SK-N-SH (cell line): ENCODE results near the gene DHRS4L2. TPM values are rescaled to one million over a fixed set of nuclear protein-coding genes. Genes with fewer than 3 reads are reported as not detected.
"Not testable (repeated sequence)": the region's sequence is repeated elsewhere in the genome, so short reads cannot be mapped to it uniquely, and the experiment has no call there.

Experiments
- CTCF ChIA-PET: fragments of 300-600, 350-600 bp; formaldehyde crosslinking; extraction: SDS; loops from one replicate; lab custom pipeline; 2021; lab: Yijun Ruan, JAX
- POLR2A ChIA-PET: fragments of 350-600 bp; sonication (Branson Sonifier 250); formaldehyde crosslinking; extraction: SDS; loops from one replicate; lab custom pipeline; 2020; ENCODE audit warnings: antibody characterized with exemption, inconsistent platforms; lab: Yijun Ruan, JAX
- DNase-seq: peaks from one replicate; pipeline ENCODE4 v3.0.0; 2012
- H2AFZ ChIP-seq: fragments of 200-600 bp; sonication (generic); 2 replicates; pipeline ENCODE4 v1.8.1; 2016; ENCODE audit warnings: antibody characterized with exemption, mild to moderate bottlenecking, low read depth
- H3F3A ChIP-seq: fragments of 200-600 bp; sonication (generic); replicated peaks from 2 replicates; pipeline ENCODE3; 2016; ENCODE audit warnings: antibody characterized with exemption, mild to moderate bottlenecking; ENCODE audit not compliant: insufficient read depth
- H3K27ac ChIP-seq, 2 experiments: fragments of 200-500 bp in 1 of 2; fragments of 200-600 bp in 1 of 2; sonication (Bioruptor generic) in 1 of 2; sonication (generic), shearing (Covaris generic) in 1 of 2; 2 replicates each; pipeline versions ENCODE4 v1.5.1 to v1.6.1; 2014 to 2016; ENCODE audit warnings: low read depth in 2 of 2, inconsistent platforms in 1 of 2, low read length in 1 of 2, mild to moderate bottlenecking in 1 of 2, mixed read lengths in 1 of 2
- H3K27me3 ChIP-seq: fragments of 200-600 bp; sonication (generic), shearing (Covaris generic); 2 replicates; pipeline ENCODE4 v1.6.1; 2016; ENCODE audit warnings: mixed run types; ENCODE audit not compliant: insufficient read depth
- H3K36me3 ChIP-seq, 2 experiments: fragments of 200-500 bp in 1 of 2; fragments of 200-600 bp in 1 of 2; sonication (Bioruptor generic) in 1 of 2; sonication (generic) in 1 of 2; replicated peaks in 1 of 2; 2 replicates each; pipeline versions ENCODE3 to v1.5.1; 2014 to 2016; ENCODE audit warnings: low read length in 1 of 2, mild to moderate bottlenecking in 1 of 2; ENCODE audit not compliant: insufficient read depth in 2 of 2, control insufficient read depth in 1 of 2
- H3K4me1 ChIP-seq, 2 experiments: fragments of 200-500 bp in 1 of 2; fragments of 200-600 bp in 1 of 2; sonication (Bioruptor generic) in 1 of 2; sonication (generic), shearing (Covaris generic) in 1 of 2; 2 replicates each; pipeline versions ENCODE4 v1.5.1 to v1.6.1; 2014 to 2016; ENCODE audit warnings: low read depth in 1 of 2, low read length in 1 of 2, mixed run types in 1 of 2; ENCODE audit not compliant: insufficient read depth in 2 of 2, control insufficient read depth in 1 of 2
- H3K4me2 ChIP-seq: fragments of 200-600 bp; sonication (generic), shearing (Covaris generic); 2 replicates; pipeline ENCODE4 v1.6.1; 2017; ENCODE audit warnings: mixed run types
- H3K4me3 ChIP-seq, 2 experiments: fragments of 200-500 bp in 1 of 2; fragments of 200-600 bp in 1 of 2; sonication (Bioruptor generic) in 1 of 2; sonication (generic), shearing (Covaris generic) in 1 of 2; 2 replicates each; pipeline versions ENCODE4 v1.5.1 to v1.8.1; 2014 to 2016; ENCODE audit warnings: low read depth in 2 of 2, inconsistent platforms in 1 of 2, low read length in 1 of 2, mild to moderate bottlenecking in 1 of 2, mixed read lengths in 1 of 2, moderate library complexity in 1 of 2
- H3K79me2 ChIP-seq: fragments of 200-600 bp; sonication (generic); 2 replicates; pipeline ENCODE4 v1.8.1; 2017; ENCODE audit warnings: mild to moderate bottlenecking; ENCODE audit not compliant: insufficient read depth
- H3K9ac ChIP-seq: fragments of 200-600 bp; sonication (generic); 2 replicates; pipeline ENCODE4 v1.6.1; 2017; ENCODE audit warnings: mixed run types
- H3K9me2 ChIP-seq: fragments of 200-600 bp; sonication (generic); 2 replicates; pipeline ENCODE4 v1.6.1; 2017; ENCODE audit warnings: mixed run types
- H3K9me3 ChIP-seq: fragments of 200-600 bp; sonication (generic); 2 replicates; pipeline ENCODE4 v1.6.1; 2017; ENCODE audit warnings: mixed run types, mild to moderate bottlenecking, moderate library complexity
- H4K20me1 ChIP-seq: fragments of 200-600 bp; sonication (generic); 2 replicates; pipeline ENCODE4 v1.6.1; 2017; ENCODE audit warnings: mild to moderate bottlenecking, mixed run types; ENCODE audit not compliant: insufficient read depth
- GABPA ChIP-seq: IDR thresholded peaks from 2 replicates; pipeline ENCODE4 v1.4.0; 2012; ENCODE audit warnings: low read depth, mild to moderate bottlenecking
- PBX3 ChIP-seq: IDR thresholded peaks from 2 replicates; pipeline ENCODE4; 2012
- POLR2AphosphoS5 ChIP-seq: IDR thresholded peaks from 2 replicates; pipeline ENCODE4 v1.6.1; 2012; ENCODE audit warnings: low read depth, low read length
- RAD21 ChIP-seq: IDR thresholded peaks from 2 replicates; pipeline ENCODE4 v1.6.1; 2012; ENCODE audit warnings: mild to moderate bottlenecking, low read length
- SIN3A ChIP-seq: IDR thresholded peaks from 2 replicates; pipeline ENCODE4 v1.6.1; 2012; ENCODE audit warnings: low read depth, mild to moderate bottlenecking, low read length, moderate library complexity, borderline replicate concordance
- SMC3 ChIP-seq: IDR thresholded peaks from 2 replicates; pipeline ENCODE4 v1.6.1; 2012; ENCODE audit warnings: low read depth, low read length, improper control_type of control experiment
- TCF12 ChIP-seq: IDR thresholded peaks from 2 replicates; pipeline ENCODE4 v1.4.0; 2012
- YY1 ChIP-seq: IDR thresholded peaks from 2 replicates; pipeline ENCODE4 v1.4.0; 2012; ENCODE audit warnings: low read depth, mild to moderate bottlenecking
- WGBS: methylation state at CpG from one replicate; pipeline ENCODE4 v1.1.6; 2017; ENCODE audit warnings: low lambda C conversion rate; 5-methylcytosine and 5-hydroxymethylcytosine counted together
- polyA plus RNA-seq, 3 experiments: library from polyadenylated mRNA; depleted of rRNA; stranded (reverse); fragments of >200 nt; gene quantifications; 2 replicates each; pipeline ENCODE4 v1.2.3, GENCODE V29; 2012
- TF ChIP-seq, protein P1 (sequence below): IDR thresholded peaks from 2 replicates; pipeline ENCODE4 v1.4.0; 2012; ENCODE audit warnings: low read depth, borderline replicate concordance
- TF ChIP-seq, protein P2 (sequence below): fragments of 150-350 bp; IDR thresholded peaks from 2 replicates; pipeline ENCODE4 v1.6.1; 2017; ENCODE audit warnings: antibody characterized with exemption, low read length, low read depth, borderline replicate concordance
- TF ChIP-seq, protein P3 (sequence below): IDR thresholded peaks from 2 replicates; pipeline ENCODE4 v1.6.1; 2012; ENCODE audit warnings: mild to moderate bottlenecking, low read depth, low read length, moderate library complexity
- TF ChIP-seq, protein P4 (sequence below): IDR thresholded peaks from 2 replicates; pipeline ENCODE4 v1.4.0; 2012; ENCODE audit warnings: low read depth
- TF ChIP-seq, protein P5 (sequence below): fragments of 200-600 bp; sonication (generic); IDR thresholded peaks from 2 replicates; pipeline ENCODE4 v1.6.1; 2017; ENCODE audit warnings: antibody characterized with exemption, mild to moderate bottlenecking, moderate library complexity

DHRS4L2 gene
- polyA plus RNA-seq (2012; rRNA removed), result 12.1 and 14.6 TPM in 2 replicates
- polyA plus RNA-seq (2012; cell fraction: cytosol; rRNA removed), result 11.7 and 12.5 TPM in 2 replicates
- 11.5 and 18.5 TPM in 2 replicates for polyA plus RNA-seq (2012; cell fraction: nucleus; rRNA removed)

DNA sequence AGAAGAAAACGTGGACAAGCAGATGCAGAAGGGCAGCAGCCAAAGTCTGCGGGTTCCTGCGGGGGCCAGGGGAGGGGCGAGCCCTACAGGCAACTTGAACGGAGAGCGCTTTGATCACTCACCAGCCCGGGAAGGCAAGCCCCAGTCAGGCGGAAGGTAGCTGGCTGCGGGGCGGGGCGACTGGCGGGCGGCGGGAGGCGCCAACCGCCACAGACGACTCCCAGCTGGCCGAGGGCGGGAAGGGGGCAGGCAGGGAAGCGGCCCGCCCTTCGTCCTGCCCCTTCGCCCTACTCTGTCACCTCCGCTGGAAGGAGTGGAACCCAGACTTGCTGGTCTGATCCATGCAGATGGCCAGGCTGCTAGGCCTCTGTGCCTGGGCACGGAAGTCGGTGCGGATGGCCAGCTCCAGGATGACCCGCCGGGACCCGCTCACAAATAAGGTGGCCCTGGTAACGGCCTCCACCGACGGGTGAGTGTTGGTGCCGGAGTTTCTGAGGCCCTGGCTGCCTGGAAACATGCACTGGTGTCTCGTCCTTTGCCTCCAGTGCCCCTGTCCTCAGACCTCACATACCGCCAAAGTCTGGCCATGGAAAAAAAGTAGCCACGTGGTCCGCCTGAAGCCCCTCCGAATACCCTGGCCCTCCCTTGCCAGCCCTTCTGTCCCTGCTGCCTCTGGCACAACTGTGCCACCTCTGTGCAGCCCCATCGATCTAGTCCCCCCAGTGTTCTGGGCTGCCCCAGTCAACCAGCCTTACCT, at the start of gene DHRS4L2:
DHRS4L2 (plus strand) TSS at position 323 of the 757 bp plus-strand sequence; CDS start at position 342, 19 bp downstream.
- H2AFZ ChIP-seq, H3K79me2 ChIP-seq, DNase-seq, H3K9ac ChIP-seq, POLR2A ChIA-PET, CTCF ChIA-PET, H3K4me2 ChIP-seq, H3K27me3 ChIP-seq, H3K4me3 ChIP-seq, H4K20me1 ChIP-seq, H3K36me3 ChIP-seq, H3K4me1 ChIP-seq, H3K9me2 ChIP-seq, H3F3A ChIP-seq, H3K9me3 ChIP-seq, H3K27ac ChIP-seq: not testable (repeated sequence)
- 72% methylated on average over 25 of the region's 40 CpGs for WGBS

GRCh38 chr14:23939607-23940326, 49.0 kb upstream of the DHRS4L2 start:
- 56% methylated on average over 3 of the region's 3 CpGs for WGBS
- Histone ChIP-seq H4K20me1 (no peaks in the 10 kb centered on the region), H3K4me2 (no peak overlapping the region), H3K27me3 (no peaks in the 10 kb centered on the region), H3K4me3 (no peak overlapping the region), H2AFZ (no peak overlapping the region), H3K27ac (no peak overlapping the region), H3K4me1 (no peaks in the 10 kb centered on the region), H3K9ac (no peak overlapping the region), H3K79me2 (no peaks in the 10 kb centered on the region), H3K9me2 (no peaks in the 10 kb centered on the region), H3K9me3 (no peaks in the 10 kb centered on the region)
- POLR2A ChIA-PET, result no interaction called here
- CTCF ChIA-PET, result interaction anchor here (1.0 kb wide), 1 partner anchor 10 kb away, joined by 3 read pairs; no protein-coding TSS in a partner anchor
- TF ChIP-seq, protein P1, sequence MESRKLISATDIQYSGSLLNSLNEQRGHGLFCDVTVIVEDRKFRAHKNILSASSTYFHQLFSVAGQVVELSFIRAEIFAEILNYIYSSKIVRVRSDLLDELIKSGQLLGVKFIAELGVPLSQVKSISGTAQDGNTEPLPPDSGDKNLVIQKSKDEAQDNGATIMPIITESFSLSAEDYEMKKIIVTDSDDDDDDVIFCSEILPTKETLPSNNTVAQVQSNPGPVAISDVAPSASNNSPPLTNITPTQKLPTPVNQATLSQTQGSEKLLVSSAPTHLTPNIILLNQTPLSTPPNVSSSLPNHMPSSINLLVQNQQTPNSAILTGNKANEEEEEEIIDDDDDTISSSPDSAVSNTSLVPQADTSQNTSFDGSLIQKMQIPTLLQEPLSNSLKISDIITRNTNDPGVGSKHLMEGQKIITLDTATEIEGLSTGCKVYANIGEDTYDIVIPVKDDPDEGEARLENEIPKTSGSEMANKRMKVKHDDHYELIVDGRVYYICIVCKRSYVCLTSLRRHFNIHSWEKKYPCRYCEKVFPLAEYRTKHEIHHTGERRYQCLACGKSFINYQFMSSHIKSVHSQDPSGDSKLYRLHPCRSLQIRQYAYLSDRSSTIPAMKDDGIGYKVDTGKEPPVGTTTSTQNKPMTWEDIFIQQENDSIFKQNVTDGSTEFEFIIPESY, result no peak
- TF ChIP-seq, protein P2, sequence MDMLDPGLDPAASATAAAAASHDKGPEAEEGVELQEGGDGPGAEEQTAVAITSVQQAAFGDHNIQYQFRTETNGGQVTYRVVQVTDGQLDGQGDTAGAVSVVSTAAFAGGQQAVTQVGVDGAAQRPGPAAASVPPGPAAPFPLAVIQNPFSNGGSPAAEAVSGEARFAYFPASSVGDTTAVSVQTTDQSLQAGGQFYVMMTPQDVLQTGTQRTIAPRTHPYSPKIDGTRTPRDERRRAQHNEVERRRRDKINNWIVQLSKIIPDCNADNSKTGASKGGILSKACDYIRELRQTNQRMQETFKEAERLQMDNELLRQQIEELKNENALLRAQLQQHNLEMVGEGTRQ, result no peak
- no peak for TF ChIP-seq RAD21
- TF ChIP-seq, protein P3, sequence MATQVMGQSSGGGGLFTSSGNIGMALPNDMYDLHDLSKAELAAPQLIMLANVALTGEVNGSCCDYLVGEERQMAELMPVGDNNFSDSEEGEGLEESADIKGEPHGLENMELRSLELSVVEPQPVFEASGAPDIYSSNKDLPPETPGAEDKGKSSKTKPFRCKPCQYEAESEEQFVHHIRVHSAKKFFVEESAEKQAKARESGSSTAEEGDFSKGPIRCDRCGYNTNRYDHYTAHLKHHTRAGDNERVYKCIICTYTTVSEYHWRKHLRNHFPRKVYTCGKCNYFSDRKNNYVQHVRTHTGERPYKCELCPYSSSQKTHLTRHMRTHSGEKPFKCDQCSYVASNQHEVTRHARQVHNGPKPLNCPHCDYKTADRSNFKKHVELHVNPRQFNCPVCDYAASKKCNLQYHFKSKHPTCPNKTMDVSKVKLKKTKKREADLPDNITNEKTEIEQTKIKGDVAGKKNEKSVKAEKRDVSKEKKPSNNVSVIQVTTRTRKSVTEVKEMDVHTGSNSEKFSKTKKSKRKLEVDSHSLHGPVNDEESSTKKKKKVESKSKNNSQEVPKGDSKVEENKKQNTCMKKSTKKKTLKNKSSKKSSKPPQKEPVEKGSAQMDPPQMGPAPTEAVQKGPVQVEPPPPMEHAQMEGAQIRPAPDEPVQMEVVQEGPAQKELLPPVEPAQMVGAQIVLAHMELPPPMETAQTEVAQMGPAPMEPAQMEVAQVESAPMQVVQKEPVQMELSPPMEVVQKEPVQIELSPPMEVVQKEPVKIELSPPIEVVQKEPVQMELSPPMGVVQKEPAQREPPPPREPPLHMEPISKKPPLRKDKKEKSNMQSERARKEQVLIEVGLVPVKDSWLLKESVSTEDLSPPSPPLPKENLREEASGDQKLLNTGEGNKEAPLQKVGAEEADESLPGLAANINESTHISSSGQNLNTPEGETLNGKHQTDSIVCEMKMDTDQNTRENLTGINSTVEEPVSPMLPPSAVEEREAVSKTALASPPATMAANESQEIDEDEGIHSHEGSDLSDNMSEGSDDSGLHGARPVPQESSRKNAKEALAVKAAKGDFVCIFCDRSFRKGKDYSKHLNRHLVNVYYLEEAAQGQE, result no peak
- no peak for TF ChIP-seq TCF12
- no peak for TF ChIP-seq YY1
- TF ChIP-seq, protein P4, sequence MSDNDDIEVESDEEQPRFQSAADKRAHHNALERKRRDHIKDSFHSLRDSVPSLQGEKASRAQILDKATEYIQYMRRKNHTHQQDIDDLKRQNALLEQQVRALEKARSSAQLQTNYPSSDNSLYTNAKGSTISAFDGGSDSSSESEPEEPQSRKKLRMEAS, result no peak
- TF ChIP-seq SIN3A, result no peak
- no peak for TF ChIP-seq SMC3
- TF ChIP-seq POLR2AphosphoS5, result no peak
- no peak for TF ChIP-seq GABPA
- no peak for TF ChIP-seq PBX3
- TF ChIP-seq, protein P5, sequence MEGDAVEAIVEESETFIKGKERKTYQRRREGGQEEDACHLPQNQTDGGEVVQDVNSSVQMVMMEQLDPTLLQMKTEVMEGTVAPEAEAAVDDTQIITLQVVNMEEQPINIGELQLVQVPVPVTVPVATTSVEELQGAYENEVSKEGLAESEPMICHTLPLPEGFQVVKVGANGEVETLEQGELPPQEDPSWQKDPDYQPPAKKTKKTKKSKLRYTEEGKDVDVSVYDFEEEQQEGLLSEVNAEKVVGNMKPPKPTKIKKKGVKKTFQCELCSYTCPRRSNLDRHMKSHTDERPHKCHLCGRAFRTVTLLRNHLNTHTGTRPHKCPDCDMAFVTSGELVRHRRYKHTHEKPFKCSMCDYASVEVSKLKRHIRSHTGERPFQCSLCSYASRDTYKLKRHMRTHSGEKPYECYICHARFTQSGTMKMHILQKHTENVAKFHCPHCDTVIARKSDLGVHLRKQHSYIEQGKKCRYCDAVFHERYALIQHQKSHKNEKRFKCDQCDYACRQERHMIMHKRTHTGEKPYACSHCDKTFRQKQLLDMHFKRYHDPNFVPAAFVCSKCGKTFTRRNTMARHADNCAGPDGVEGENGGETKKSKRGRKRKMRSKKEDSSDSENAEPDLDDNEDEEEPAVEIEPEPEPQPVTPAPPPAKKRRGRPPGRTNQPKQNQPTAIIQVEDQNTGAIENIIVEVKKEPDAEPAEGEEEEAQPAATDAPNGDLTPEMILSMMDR, result no peak
- TF ChIP-seq, all 33 proteins: peak for 0
- no peaks in the 10 kb centered on the region for H3F3A ChIP-seq
- no peak for DNase-seq
- no peaks in the 10 kb centered on the region for H3K36me3 ChIP-seq
